SK-N-SH treated with all-trans-retinoic acid at 6 μM for 48 hours (cell line): ENCODE data around the gene CCDC102A.

Source experiments
- ARNTL ChIP-seq: fragments of 450-650 bp; formaldehyde crosslinking; IDR thresholded peaks from 2 replicates; pipeline ENCODE4 v1.5.0; 2020; ENCODE audit warnings: low read depth, mild to moderate bottlenecking, moderate library complexity, borderline replicate concordance
- BACH2 ChIP-seq: fragments of 250-450 bp; sonication (Bioruptor Pico); IDR thresholded peaks from 2 replicates; pipeline ENCODE4 v1.9.0; 2021; ENCODE audit warnings: mild to moderate bottlenecking, borderline replicate concordance
- CREB5 ChIP-seq: fragments of 250-450 bp; sonication (Bioruptor Pico); IDR thresholded peaks from 2 replicates; pipeline ENCODE4 v1.5.1; 2020; ENCODE audit warnings: low read depth, mild to moderate bottlenecking, moderate library complexity
- CSDC2 ChIP-seq: fragments of 250-450 bp; sonication (Bioruptor Pico); IDR thresholded peaks from 2 replicates; pipeline ENCODE4 v1.5.0; 2020; ENCODE audit warnings: mild to moderate bottlenecking, moderate library complexity
- ISL1 ChIP-seq: fragments of 250-450 bp; sonication (Bioruptor Pico); IDR thresholded peaks from 2 replicates; pipeline ENCODE4 v2.1.2; 2022; ENCODE audit warnings: mild to moderate bottlenecking, moderate library complexity
- PATZ1 ChIP-seq: fragments of 250-450 bp; sonication (Bioruptor Pico); IDR thresholded peaks from 2 replicates; pipeline ENCODE4 v1.8.0; 2020; ENCODE audit warnings: mild to moderate bottlenecking, moderate library complexity, borderline replicate concordance
- POU6F1 ChIP-seq: fragments of 250-450 bp; sonication (Bioruptor Pico); IDR thresholded peaks from 2 replicates; pipeline ENCODE4 v1.8.0; 2021; ENCODE audit warnings: low read depth, mild to moderate bottlenecking, moderate library complexity, borderline replicate concordance
- PPARA ChIP-seq: fragments of 250-450 bp; sonication (Bioruptor Pico); IDR thresholded peaks from 2 replicates; pipeline ENCODE4 v1.5.0; 2020; ENCODE audit warnings: mild to moderate bottlenecking, borderline replicate concordance
- ZNF70 ChIP-seq: fragments of 450-650 bp; formaldehyde crosslinking; IDR thresholded peaks from 2 replicates; pipeline ENCODE4 v1.5.0; 2020; ENCODE audit warnings: mild to moderate bottlenecking, moderate library complexity

GRCh38 chr16:57564571-57565270 lies 28.4 kb upstream of the CCDC102A start:
- TF ChIP-seq CREB5 (CRISPR knock-in tag) (no peak), ARNTL (no peak), BACH2 (CRISPR knock-in tag) (no peak), ISL1 (no peak), POU6F1 (CRISPR knock-in tag) (no peak), CSDC2 (CRISPR knock-in tag) (no peak), PATZ1 (CRISPR knock-in tag) (no peak), ZNF70 (CRISPR knock-in tag) (no peak), PPARA (no peak)
